Activated T-helper 9 cell treated with anti-CD3 and anti-CD28 coated beads, Interleukin-2, amount 50 U/mL, for 16 hours (primary cell): ENCODE results near the gene C1QTNF7.

Experiments
- DNase-seq: peaks from one replicate; pipeline ENCODE4 v3.0.0-alpha.2; 2020; ENCODE audit warnings: low read depth

C1QTNF7 gene

DNA sequence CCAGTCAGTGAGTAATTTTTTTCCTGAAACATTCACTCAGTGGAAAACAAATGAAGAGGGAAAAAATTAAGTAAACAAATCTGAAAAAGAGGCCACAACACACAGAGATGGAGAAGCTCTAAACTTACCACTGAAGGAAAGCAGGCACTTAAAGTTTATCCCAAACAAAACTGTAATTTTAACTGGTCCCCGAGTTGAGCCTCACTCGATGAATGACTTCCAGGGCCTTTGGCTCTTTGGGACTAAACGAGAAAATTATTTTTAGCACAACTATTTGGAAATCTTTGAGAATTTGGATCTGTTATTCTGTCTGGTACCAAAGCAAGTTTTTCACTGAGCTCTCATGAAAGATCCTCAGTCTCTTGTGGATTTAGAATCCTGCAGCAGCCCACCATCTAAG is at the start of gene C1QTNF7:
Gene C1QTNF7 (plus strand): TSS at position 333 of the 400 bp plus-strand sequence. CDS start 7,711 bp downstream, outside the sequence.
- no peak for DNase-seq

GRCh38 chr4:15378062-15378461 is 49.8 kb upstream of the C1QTNF7 start:
- no peak for DNase-seq

DNA sequence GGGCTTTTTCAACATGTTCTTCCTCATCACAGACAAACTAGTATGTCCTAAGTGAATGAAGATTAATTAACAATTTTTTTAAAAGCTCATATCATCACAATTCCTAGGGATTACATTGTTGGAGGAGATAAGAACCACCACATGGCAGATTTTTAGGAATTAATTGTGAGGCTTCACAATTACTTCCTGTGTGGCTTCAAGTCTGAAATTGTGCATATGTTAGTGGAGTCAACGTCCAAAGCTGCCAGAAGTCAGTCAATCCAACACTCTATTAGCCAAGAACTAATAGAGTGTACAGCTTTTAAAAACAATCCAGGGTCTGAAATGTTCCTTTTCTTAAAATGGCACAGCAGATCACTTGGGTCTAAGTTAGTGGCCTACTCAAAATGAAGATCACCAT is 49.3 kb upstream of the C1QTNF7 start:
- DNase-seq: no peak

GRCh38 chr4:15381806-15382338 is 46.0 kb upstream of the C1QTNF7 start:
- no peak for DNase-seq

- no peak for DNase-seq
Observed at GRCh38 chr4:15382669-15383273, 45.1 kb upstream of the C1QTNF7 start.

- DNase-seq: no peak
Observed at GRCh38 chr4:15385515-15385914, 42.3 kb upstream of the C1QTNF7 start.

- no peak for DNase-seq
Observed at GRCh38 chr4:15385928-15386327, 41.9 kb upstream of the C1QTNF7 start.

GRCh38 chr4:15390494-15390893 is 37.3 kb upstream of the C1QTNF7 start:
- DNase-seq: no peak

GRCh38 chr4:15392053-15392805 is 35.6 kb upstream of the C1QTNF7 start:
- DNase-seq: no peak

DNA sequence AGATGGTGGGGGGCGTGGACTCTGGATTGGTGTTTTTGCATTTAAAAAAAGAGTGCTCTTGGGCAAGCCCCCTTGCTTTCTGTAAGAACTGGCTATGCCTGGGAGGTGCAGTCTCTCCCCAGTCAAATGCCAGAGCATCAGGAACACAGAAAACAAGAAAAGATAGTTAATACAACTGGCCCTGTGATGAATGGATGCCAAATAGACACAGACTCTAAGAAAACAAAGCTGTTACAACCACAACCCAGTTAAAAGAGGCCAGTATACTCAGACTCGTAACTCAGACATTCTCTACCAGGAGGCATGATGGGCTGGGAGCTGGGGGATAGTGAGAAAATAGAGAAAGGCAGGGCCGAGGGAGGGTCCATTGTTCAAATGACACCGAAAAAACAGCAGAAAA is 32.5 kb upstream of the C1QTNF7 start:
- no peak for DNase-seq

GRCh38 chr4:15396157-15396800 is 31.6 kb upstream of the C1QTNF7 start:
- DNase-seq: peak; percentile 11

DNA sequence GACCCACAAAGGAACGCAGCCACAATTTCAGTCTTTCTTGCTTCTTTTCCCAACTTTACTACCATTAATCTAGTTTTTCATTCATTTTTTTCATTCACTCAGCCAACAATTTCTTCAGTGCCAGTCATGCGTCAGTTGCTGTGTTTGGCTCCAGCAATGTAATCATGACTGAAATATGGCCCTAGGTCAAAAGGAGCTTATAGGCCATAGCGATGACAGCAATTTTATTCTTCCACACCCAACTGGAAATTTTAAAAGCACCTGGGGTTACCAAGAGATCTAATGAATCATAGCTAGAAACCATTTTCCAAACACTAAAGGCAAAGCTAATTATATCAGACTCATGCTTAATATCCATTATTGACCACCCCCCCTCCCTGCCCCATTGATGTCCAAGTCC is 29.8 kb upstream of the C1QTNF7 start:
- DNase-seq: no peak

- no peak for DNase-seq
Observed at GRCh38 chr4:15398732-15399131, 29.1 kb upstream of the C1QTNF7 start.

GRCh38 chr4:15400226-15400625 is 27.6 kb upstream of the C1QTNF7 start:
- DNase-seq: no peak

DNA sequence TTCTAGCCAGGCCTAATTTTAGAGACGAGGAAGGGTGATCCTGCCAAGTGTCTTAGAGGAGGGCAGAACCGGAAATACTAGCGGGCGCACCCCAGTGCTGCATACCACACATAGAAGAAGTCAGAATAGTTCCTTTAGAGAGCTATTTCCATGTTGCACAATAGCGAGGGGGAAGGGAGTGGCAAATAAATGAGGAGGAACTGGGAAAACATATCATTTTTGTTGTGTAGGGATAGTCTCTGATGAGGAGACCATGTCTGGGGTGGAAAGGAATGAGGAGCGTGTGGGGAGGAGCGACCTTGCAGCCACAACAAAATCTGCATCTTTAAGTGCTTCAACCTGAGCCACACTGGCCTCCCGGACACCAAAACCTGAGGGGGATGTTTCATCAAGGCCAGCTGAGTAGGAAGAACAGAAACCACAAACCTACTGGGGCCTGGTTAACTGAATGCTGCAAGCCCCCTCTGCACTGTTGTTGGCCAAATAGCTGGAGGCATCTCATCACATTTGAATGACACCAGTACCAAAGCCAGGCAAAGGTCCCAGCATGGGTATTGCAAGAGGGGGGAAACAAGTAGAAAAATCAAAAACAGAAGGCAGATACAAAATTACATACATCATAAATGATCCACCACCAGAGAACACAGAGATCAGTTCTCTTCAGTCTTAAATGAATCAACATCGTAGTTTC is 26.7 kb upstream of the C1QTNF7 start:
- DNase-seq: no peak

GRCh38 chr4:15402146-15402545 is 25.7 kb upstream of the C1QTNF7 start:
- DNase-seq: no peak

DNA sequence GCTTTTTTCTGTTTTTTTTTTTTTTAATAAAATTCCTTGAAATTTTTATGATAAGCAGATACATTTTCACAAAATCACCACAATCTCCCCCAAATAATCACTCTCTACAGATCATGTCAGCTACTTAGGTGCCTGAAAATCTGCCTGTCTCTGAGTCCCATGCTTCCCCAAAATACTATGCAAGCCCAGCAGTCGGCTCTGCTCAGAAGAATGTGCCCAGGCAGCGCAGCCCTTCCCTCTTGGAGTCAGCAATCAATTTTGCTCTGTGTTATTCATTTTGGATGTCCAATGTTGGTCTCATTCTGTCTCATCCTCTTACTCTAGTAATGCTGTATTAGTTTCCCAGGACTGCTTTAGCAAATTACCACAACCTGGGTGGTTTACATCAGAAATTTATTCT is 24.9 kb upstream of the C1QTNF7 start:
- DNase-seq: no peak

DNA sequence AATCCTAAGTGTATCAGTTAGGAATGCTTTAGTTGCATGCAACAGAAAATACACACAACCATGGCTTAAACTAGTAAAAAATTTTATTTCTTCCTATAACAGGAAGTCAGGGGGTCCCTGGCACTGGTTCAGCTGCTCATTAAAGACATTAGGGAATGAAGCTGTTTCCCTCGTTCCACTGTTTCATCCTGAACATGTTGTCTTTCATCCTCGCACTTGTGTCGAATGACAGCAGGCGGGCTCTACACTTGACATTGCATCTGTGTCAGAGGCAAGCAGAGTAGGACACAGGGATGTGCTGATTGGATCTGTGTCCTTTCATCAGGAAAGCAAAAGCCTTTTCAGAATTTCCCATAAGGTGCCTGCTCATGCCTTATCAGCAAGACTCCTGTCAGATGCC is 22.8 kb upstream of the C1QTNF7 start:
- no peak for DNase-seq

GRCh38 chr4:15410750-15411149 is 17.1 kb upstream of the C1QTNF7 start:
- DNase-seq: no peak

GRCh38 chr4:15412461-15412860 is 15.4 kb upstream of the C1QTNF7 start:
- DNase-seq: no peak

DNA sequence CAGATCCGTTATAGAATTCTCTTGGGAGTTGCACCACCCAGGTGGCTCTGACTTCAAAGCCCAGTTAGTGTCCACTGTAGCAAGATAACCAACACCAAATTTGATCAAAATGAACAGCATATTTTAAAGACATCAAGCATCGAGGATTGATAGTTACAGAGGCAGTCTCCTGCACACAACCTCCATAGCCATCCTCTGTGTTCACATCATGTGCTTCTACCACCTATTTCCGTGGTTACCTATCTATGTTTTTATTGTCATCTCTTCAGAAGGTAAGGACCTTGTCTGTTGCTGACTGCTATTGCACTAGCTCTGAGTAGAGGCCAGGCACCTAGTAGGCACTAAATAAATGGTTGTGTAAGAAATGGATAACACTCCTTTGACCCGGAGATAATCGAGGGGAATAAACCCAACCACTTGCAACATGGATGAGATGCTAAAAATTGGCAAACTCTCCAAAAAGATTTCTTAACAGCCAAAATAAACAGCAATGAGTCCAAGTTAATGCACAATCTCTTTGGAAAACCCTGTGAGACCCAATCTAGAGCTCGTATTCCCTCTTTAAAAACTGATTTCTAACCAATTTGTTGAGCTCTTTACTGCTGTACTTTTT is 14.7 kb upstream of the C1QTNF7 start:
- no peak for DNase-seq

DNA sequence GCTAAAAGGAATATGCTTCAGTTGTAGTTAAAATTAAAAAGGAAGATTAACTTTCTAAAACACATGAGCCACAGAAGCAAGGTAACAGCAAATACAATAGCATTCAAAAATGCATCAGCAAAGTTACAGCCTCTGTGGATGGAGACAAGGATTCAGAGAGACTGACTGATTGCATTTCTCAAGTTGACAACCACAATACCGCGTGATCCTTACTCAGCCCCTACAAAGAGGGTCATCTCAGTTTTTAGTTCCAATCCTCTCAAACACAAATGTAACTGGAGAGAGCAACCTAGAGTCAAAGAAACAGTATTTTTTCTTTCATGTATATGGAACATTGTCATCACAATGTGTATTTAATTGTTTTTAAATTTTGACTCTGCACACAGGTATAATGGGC is 14.2 kb upstream of the C1QTNF7 start:
- DNase-seq: no peak
